Activated T-helper 1 cell treated with anti-CD3 and anti-CD28 coated beads, Interleukin-12 subunit alpha, Interleukin-12 subunit beta, Interleukin-2, Interleukin-4 antibody, amounts not matched to agents 30 ng/mL and 10 ng/mL and 1 ng/mL, durations not matched to agents 14 hours and 24 hours and 36 hours (primary cell): Measurements from ENCODE around the gene UGT2A1. TPM values are rescaled to one million over a fixed set of nuclear protein-coding genes. Genes with fewer than 3 reads are reported as not detected.

Experiments used
- DNase-seq: peaks from one replicate; pipeline ENCODE4 v3.0.0; 2021; ENCODE audit warnings: low spot score
- H3K27ac Mint-ChIP-seq: one replicate; pipeline ENCODE4 v1.8.0; 2021; ENCODE audit warnings: mild to moderate bottlenecking, mixed read lengths
- H3K27me3 Mint-ChIP-seq: one replicate; pipeline ENCODE4 v1.8.0; 2022; ENCODE audit warnings: mild to moderate bottlenecking, moderate library complexity, mixed read lengths; ENCODE audit not compliant: insufficient read depth
- H3K36me3 Mint-ChIP-seq: one replicate; pipeline ENCODE4 v1.8.0; 2021; ENCODE audit warnings: low read depth, mixed read lengths
- H3K4me1 Mint-ChIP-seq: one replicate; pipeline ENCODE4 v1.8.0; 2021; ENCODE audit warnings: low read depth, mixed read lengths
- H3K4me3 Mint-ChIP-seq: one replicate; pipeline ENCODE4 v1.8.0; 2021; ENCODE audit warnings: mild to moderate bottlenecking, moderate library complexity, mixed read lengths
- H3K9me3 Mint-ChIP-seq: one replicate; pipeline ENCODE4 v1.8.0; 2021; ENCODE audit warnings: mixed read lengths
- intact Hi-C: fragments of 100-400 bp; cut with micrococcal nuclease; formaldehyde crosslinking; loops from one replicate; pipeline ENCODE4 v1.15.1; 2024
- total RNA-seq: library from RNA; stranded (reverse); gene quantifications from 2 replicates; pipeline ENCODE4 v1.2.3, GENCODE V29; 2022

UGT2A1 gene
- total RNA-seq, 1 donor from 2014 or later, result not detected

DNA sequence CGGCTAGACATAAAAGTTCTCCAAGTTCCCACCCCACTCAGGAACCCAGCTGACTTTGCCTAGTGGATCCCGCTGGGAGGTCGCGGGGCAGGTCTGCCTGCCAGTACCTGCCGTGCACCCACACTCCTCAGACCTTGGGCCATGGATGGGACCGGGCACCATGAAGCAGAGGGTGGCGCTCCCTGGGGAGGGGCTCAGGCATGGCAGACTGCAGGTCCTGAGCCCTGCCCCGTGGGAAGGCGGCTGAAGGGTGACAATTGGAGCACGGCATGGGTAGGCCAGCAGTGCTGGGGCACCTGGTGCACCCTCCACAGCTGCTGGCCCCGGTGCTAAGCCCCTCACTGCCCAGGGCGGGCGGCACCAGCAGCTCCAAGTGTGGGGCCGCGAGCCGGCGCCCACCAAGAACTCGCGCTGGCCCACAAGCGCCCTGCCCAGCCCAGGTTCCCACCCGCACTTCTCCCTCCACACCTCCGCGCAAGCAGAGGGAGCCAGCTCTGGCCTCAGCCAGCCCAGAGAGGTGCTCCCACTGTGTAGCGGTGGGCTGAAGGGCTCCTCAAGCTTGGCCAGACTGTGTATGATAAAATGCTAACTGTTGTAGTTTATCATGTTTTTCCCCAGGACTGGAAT is 76.7 kb downstream of the UGT2A1 start:
- H3K4me1 Mint-ChIP-seq, result no peaks in the 10 kb centered on the region
- intact Hi-C loops, result no loop called here
- no peaks in the 10 kb centered on the region for H3K27me3 Mint-ChIP-seq
- no peak overlapping the region for H3K27ac Mint-ChIP-seq
- no peak for DNase-seq
- no peaks in the 10 kb centered on the region for H3K36me3 Mint-ChIP-seq
- H3K4me3 Mint-ChIP-seq, result no peak overlapping the region
- H3K9me3 Mint-ChIP-seq, result no peaks in the 10 kb centered on the region

- intact Hi-C loops, result no loop called here
- no peaks in the 10 kb centered on the region for H3K27me3 Mint-ChIP-seq
Measured at GRCh38 chr4:69568787-69569186, 84.3 kb downstream of the UGT2A1 start.

DNA sequence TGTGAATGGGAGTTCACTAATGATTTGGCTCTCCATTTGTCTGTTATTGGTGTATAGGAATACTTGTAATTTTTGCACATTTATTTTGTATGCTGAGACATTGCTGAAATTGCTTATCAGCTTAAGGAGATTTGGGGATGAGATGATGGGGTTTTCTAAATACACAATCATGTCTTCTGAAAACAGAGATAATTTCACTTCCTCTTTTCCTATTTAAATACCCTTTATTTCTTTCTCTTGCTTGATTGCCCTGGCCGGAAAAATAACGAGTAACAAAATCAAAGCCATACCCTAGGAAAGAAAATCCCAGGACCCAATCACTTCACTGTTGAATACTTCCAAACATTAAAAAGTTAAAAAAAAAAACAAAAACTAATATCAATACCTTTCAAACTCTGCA is 89.6 kb downstream of the UGT2A1 start:
- no peaks in the 10 kb centered on the region for H3K27me3 Mint-ChIP-seq
- DNase-seq, result no peak
- no peak overlapping the region for H3K4me3 Mint-ChIP-seq
- H3K9me3 Mint-ChIP-seq, result no peaks in the 10 kb centered on the region
- no peaks in the 10 kb centered on the region for H3K36me3 Mint-ChIP-seq
- H3K4me1 Mint-ChIP-seq, result no peaks in the 10 kb centered on the region
- intact Hi-C loops, result no loop called here
- no peak overlapping the region for H3K27ac Mint-ChIP-seq

More at GRCh38 chr4:69568787-69569186, 84.3 kb downstream of the UGT2A1 start:
- Mint-ChIP-seq H3K4me1 (no peaks in the 10 kb centered on the region), H3K4me3 (no peak overlapping the region), H3K9me3 (no peaks in the 10 kb centered on the region), H3K27ac (no peak overlapping the region), H3K36me3 (no peaks in the 10 kb centered on the region)
- DNase-seq, result no peak

DNA sequence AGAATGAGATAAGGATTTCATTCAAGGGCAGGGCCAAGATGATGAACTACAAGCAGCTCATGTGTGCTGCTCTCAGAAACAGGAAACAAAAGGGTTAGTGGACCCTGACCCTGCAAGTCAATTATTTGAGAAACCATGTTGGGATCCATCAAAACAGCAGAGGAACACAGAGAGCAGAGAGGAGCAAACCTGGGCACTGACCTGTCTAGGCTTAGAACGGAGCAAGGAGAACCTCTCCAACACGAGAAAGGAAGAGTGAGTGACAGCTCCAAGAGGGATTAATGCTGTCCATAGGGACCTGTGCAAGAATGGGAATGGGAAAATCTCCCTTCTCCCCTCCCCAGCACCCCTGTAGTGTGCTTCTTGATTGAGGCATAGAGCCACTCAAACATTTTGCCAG is 103.4 kb downstream of the UGT2A1 start:
- H3K4me3 Mint-ChIP-seq, result no peak overlapping the region
- H3K27ac Mint-ChIP-seq, result no peak overlapping the region
- no peaks in the 10 kb centered on the region for H3K9me3 Mint-ChIP-seq
- H3K36me3 Mint-ChIP-seq, result no peaks in the 10 kb centered on the region
- no peak for DNase-seq
- intact Hi-C loops, result no loop called here
- H3K27me3 Mint-ChIP-seq, result no peaks in the 10 kb centered on the region
- H3K4me1 Mint-ChIP-seq, result no peaks in the 10 kb centered on the region

- Mint-ChIP-seq H3K36me3 (no peaks in the 10 kb centered on the region), H3K27me3 (no peaks in the 10 kb centered on the region), H3K4me1 (no peaks in the 10 kb centered on the region), H3K4me3 (no peak overlapping the region), H3K27ac (no peak overlapping the region), H3K9me3 (no peaks in the 10 kb centered on the region)
- DNase-seq, result no peak
- intact Hi-C loops, result no loop called here
Measured at GRCh38 chr4:69546134-69546765, 106.8 kb downstream of the UGT2A1 start.

Other genes with a start within 250 kb of the UGT2A1 start
- not detected in 2 replicates for gene UGT2B4, start 157.3 kb downstream of the UGT2A1 start, total RNA-seq
- not detected in 2 replicates for gene UGT2A2, start 13.6 kb downstream of the UGT2A1 start, total RNA-seq
- gene SULT1B1, start 107.4 kb upstream of the UGT2A1 start, total RNA-seq, result 0.17 and 0.26 TPM in 2 replicates
- not detected in 2 replicates for gene SULT1E1, start 206.9 kb upstream of the UGT2A1 start, total RNA-seq